KOPT-K1 (cell line): ENCODE data around the gene MRPL46.

Source experiments
- H3K27ac ChIP-seq: fragments of 200-600 bp; sonication (generic); 2 replicates; pipeline ENCODE4 v1.5.1; 2016; ENCODE audit warnings: antibody characterized with exemption, mild to moderate bottlenecking, low read depth, low read length; ENCODE audit not compliant: poor library complexity, severe bottlenecking
- H3K36me3 ChIP-seq: fragments of 200-600 bp; sonication (generic); 2 replicates; pipeline ENCODE4 v1.5.1; 2017; ENCODE audit warnings: antibody characterized with exemption, mild to moderate bottlenecking, low read length, moderate library complexity; ENCODE audit not compliant: insufficient read depth
- H3K9me3 ChIP-seq: fragments of 200-600 bp; sonication (generic); 2 replicates; pipeline ENCODE4 v1.5.1; 2017; ENCODE audit warnings: antibody characterized with exemption, low read length, mild to moderate bottlenecking; ENCODE audit not compliant: insufficient read depth, poor library complexity, severe bottlenecking

MRPL46 gene

GRCh38 chr15:88467935-88468528 lies 844 bp upstream of the MRPL46 start:
- Histone ChIP-seq H3K27ac (peak overlapping the region; percentile 95), H3K36me3 (peaks cover 65% of the 10 kb centered on the region), H3K9me3 (no peaks in the 10 kb centered on the region)

- Histone ChIP-seq H3K27ac (no peak overlapping the region), H3K36me3 (peaks cover 66% of the 10 kb centered on the region), H3K9me3 (no peaks in the 10 kb centered on the region)
Observed at GRCh38 chr15:88465633-88466224, 1.5 kb downstream of the MRPL46 start.

- Histone ChIP-seq H3K9me3 (no peaks in the 10 kb centered on the region), H3K27ac (no peak overlapping the region), H3K36me3 (peaks cover 67% of the 10 kb centered on the region)
Observed at GRCh38 chr15:88463870-88464532, 3.2 kb downstream of the MRPL46 start.

GRCh38 chr15:88456733-88457132 lies 10.5 kb downstream of the MRPL46 start:
- Histone ChIP-seq H3K9me3 (no peaks in the 10 kb centered on the region), H3K36me3 (peaks cover 47% of the 10 kb centered on the region), H3K27ac (no peak overlapping the region)

- Histone ChIP-seq H3K27ac (no peak overlapping the region), H3K36me3 (peaks cover 31% of the 10 kb centered on the region), H3K9me3 (no peaks in the 10 kb centered on the region)
Observed at GRCh38 chr15:88454867-88455810, 12.0 kb downstream of the MRPL46 start.

GRCh38 chr15:88454236-88454635 lies 13.0 kb downstream of the MRPL46 start:
- Histone ChIP-seq H3K36me3 (peaks cover 22% of the 10 kb centered on the region), H3K27ac (no peak overlapping the region), H3K9me3 (no peaks in the 10 kb centered on the region)

- Histone ChIP-seq H3K36me3 (peaks cover 16% of the 10 kb centered on the region), H3K27ac (no peak overlapping the region), H3K9me3 (no peaks in the 10 kb centered on the region)
Observed at GRCh38 chr15:88453651-88454050, 13.5 kb downstream of the MRPL46 start.

GRCh38 chr15:88450125-88450798 lies 16.9 kb downstream of the MRPL46 start:
- H3K9me3 ChIP-seq: no peaks in the 10 kb centered on the region
- H3K27ac ChIP-seq: no peak overlapping the region
- no peaks in the 10 kb centered on the region for H3K36me3 ChIP-seq

GRCh38 chr15:88449581-88449980 lies 17.6 kb downstream of the MRPL46 start:
- H3K9me3 ChIP-seq: peaks cover under 1% of the 10 kb centered on the region

GRCh38 chr15:88448991-88449461 lies 18.2 kb downstream of the MRPL46 start:
- Histone ChIP-seq H3K36me3 (no peaks in the 10 kb centered on the region), H3K27ac (no peak overlapping the region), H3K9me3 (peaks cover 6% of the 10 kb centered on the region)

More at GRCh38 chr15:88449581-88449980, 17.6 kb downstream of the MRPL46 start:
- H3K27ac ChIP-seq: no peak overlapping the region
- H3K36me3 ChIP-seq: no peaks in the 10 kb centered on the region

GRCh38 chr15:88447741-88448140 lies 19.4 kb downstream of the MRPL46 start:
- peaks cover 15% of the 10 kb centered on the region for H3K9me3 ChIP-seq
- H3K36me3 ChIP-seq: no peaks in the 10 kb centered on the region
- no peak overlapping the region for H3K27ac ChIP-seq

- no peak overlapping the region for H3K27ac ChIP-seq
Observed at GRCh38 chr15:88447206-88447605, 20.0 kb downstream of the MRPL46 start.

GRCh38 chr15:88441076-88441730 lies 26.0 kb downstream of the MRPL46 start:
- Histone ChIP-seq H3K36me3 (no peaks in the 10 kb centered on the region), H3K27ac (no peak overlapping the region), H3K9me3 (peaks cover 15% of the 10 kb centered on the region)

More at GRCh38 chr15:88447206-88447605, 20.0 kb downstream of the MRPL46 start:
- peaks cover 15% of the 10 kb centered on the region for H3K9me3 ChIP-seq
- no peaks in the 10 kb centered on the region for H3K36me3 ChIP-seq

- H3K9me3 ChIP-seq: peaks cover 15% of the 10 kb centered on the region
- H3K36me3 ChIP-seq: no peaks in the 10 kb centered on the region
- H3K27ac ChIP-seq: no peak overlapping the region
Observed at GRCh38 chr15:88440021-88440420, 27.2 kb downstream of the MRPL46 start.
